Measurements from ENCODE around the gene ZFP90. TPM values are rescaled to one million over a fixed set of nuclear protein-coding genes. Genes with fewer than 3 reads are reported as not detected.
A peak's percentile ranks its signal among the peaks of the same experiment; 100 is the strongest.

The ZFP90 gene
- total RNA-seq, 2 donors from 2014 or later: 27.2 to 30.3 TPM

DNA sequence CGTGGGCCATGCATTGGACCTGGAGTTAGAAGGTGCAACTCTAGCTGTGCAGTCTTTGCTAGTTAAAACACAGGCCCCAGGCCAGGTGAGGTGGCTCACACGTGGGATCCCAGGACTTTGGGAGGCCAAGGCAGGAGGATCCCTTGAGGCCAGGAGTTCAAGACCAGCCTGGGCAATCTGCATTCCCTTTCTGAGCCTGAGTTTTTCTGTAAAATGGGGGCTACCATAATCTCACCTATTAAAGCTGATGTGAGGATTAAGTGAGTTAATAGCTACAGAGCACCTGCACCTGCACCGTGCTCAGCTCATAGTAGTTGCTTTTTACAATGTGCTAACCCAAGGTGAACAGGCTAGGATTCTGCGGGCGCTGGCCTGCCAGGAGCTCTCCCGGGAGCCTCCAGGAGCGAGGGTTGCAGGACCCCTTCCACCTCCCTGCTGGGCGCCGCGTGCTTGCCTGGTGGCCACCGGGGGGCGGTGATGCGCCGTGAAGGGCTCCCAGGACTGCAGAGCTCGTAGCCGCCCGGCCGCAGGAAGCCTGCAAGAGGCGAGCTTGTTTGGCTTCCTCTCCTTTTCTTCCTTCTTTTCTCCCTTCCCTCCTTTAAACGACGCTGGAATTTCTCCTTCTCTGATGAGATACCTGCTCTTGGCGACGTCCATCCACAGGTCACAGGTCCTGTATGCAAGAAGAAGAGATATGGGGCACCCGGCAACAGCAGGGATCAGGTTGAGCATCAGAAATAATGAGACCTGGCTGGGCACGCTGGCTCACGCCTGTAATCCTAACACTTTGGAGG is 51.3 kb downstream of the ZFP90 start:
- Histone ChIP-seq H3K27me3 (replicated peaks; ENCODE audit: insufficient read depth) (no peaks in the 10 kb centered on the region), H3K9me3 (no peaks in the 10 kb centered on the region), H3K4me3 (no peak overlapping the region), H3K4me1 (replicated peaks) (no peaks in the 10 kb centered on the region), H3K36me3 (no peaks in the 10 kb centered on the region), H3K27ac (no peak overlapping the region)
- intact Hi-C loops (cut with DNase I): loop anchor here (5.0 to 10.0 kb wide), 3 partner anchors 63 to 537 kb away; no protein-coding TSS in a partner anchor
- TF ChIP-seq POLR2AphosphoS5 (IDR thresholded peaks at IDR 0.05) (peak; percentile 33), CTCF (IDR thresholded peaks at IDR 0.05) (peak; percentile 32 to 85 (median 68)), POLR2A (IDR thresholded peaks at IDR 0.05) (no peak)
- WGBS: 11% methylated on average over 26 of the region's 26 CpGs
- DNase-seq (ENCODE audit: low spot score): peak; percentile 63

DNA sequence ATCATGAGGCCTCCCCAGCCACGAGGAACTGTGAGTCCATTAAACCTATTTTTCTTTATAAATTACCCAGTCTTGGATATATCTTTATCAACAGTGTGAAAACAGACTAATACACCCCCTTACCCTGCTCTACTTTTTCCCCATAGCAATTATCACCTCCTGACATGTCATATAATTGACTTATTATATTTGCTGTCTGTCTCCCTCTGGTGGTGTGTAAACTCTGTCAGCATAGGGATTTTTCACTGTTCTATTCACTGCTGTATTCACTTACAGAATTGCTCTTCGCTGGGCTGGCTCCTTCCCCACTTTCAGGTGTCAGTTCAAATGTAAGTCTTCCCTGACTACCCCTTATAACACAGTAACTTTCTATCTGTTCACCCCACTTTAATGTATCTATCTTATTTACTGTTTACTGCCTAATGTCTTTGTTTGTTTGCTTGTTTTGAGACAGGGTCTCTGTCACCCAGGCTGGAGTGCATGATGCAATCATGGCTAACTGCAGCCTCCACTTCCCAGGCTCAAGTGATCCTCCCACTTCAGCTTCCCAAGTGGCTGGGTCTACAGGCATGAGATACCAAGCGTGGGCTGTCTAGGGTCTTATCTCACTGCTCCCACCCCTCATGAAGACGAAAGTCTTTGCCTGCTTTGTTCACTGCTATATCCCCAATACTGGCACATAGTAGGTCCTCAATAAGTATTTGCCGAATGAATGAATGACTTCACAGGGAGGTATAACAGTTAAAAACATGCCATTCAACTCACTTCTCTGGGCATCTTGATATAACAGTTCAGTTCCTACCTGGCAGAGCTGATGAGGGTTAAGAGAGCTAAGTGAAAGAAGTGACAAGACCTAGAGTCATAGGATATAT is 53.6 kb downstream of the ZFP90 start:
- DNase-seq (ENCODE audit: low spot score): no peak
- Histone ChIP-seq H3K36me3 (no peaks in the 10 kb centered on the region), H3K9me3 (no peaks in the 10 kb centered on the region), H3K27ac (no peak overlapping the region), H3K4me1 (replicated peaks) (no peaks in the 10 kb centered on the region), H3K27me3 (replicated peaks; ENCODE audit: insufficient read depth) (no peaks in the 10 kb centered on the region), H3K4me3 (no peak overlapping the region)
- 92% methylated on average over 5 of the region's 5 CpGs for WGBS
- intact Hi-C loops (cut with DNase I): loop anchor here (5.0 to 10.0 kb wide), 3 partner anchors 65 to 535 kb away; no protein-coding TSS in a partner anchor
- TF ChIP-seq POLR2AphosphoS5 (IDR thresholded peaks at IDR 0.05): no peak
- no peak for TF ChIP-seq POLR2A (IDR thresholded peaks at IDR 0.05)
- TF ChIP-seq CTCF (IDR thresholded peaks at IDR 0.05): peak in 1 of 4 experiments; percentile 27

- no peak for TF ChIP-seq POLR2AphosphoS5 (IDR thresholded peaks at IDR 0.05)
- TF ChIP-seq POLR2A (IDR thresholded peaks at IDR 0.05): no peak
- no peak for TF ChIP-seq CTCF (IDR thresholded peaks at IDR 0.05)
- Histone ChIP-seq H3K4me3 (no peak overlapping the region), H3K27ac (no peak overlapping the region), H3K36me3 (no peaks in the 10 kb centered on the region), H3K9me3 (no peaks in the 10 kb centered on the region), H3K4me1 (replicated peaks) (no peaks in the 10 kb centered on the region), H3K27me3 (replicated peaks; ENCODE audit: insufficient read depth) (no peaks in the 10 kb centered on the region)
- no peak for DNase-seq (ENCODE audit: low spot score)
- intact Hi-C loops (cut with DNase I): loop anchor here (10.0 kb wide), 1 partner anchor 109 kb away; no protein-coding TSS in a partner anchor
- 85% methylated on average over 6 of the region's 6 CpGs for WGBS
Observed at GRCh38 chr16:68596266-68596665, 57.2 kb downstream of the ZFP90 start.

DNA sequence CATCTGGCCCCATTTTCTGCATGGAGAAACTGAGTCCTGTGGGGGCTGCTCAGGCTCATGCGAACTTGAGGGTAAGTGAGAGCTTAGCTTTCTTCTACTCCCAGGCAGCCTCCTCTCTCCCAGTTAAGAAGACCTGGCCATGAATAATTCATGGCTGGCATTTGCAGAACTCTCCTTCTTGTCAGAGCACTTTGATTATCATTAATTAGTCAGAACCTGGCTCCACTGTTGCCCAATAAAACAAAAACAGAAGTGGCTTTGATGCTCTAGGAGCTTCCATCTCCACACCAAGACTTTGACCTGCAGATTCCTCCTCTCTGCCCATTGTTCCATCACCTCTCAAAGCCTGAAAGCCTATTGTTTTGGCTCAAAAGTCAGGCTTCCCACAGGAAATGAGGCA is 60.5 kb downstream of the ZFP90 start:
- 100% methylated on average over 1 of the region's 1 CpG for WGBS
- H3K4me3 ChIP-seq: no peak overlapping the region
- no peaks in the 10 kb centered on the region for H3K4me1 ChIP-seq (replicated peaks)
- DNase-seq (ENCODE audit: low spot score): no peak
- H3K27ac ChIP-seq: no peak overlapping the region
- H3K27me3 ChIP-seq (replicated peaks; ENCODE audit: insufficient read depth): no peaks in the 10 kb centered on the region
- intact Hi-C loops (cut with DNase I): loop anchor here (10.0 kb wide), 1 partner anchor 105 kb away; no protein-coding TSS in a partner anchor
- no peaks in the 10 kb centered on the region for H3K36me3 ChIP-seq
- TF ChIP-seq POLR2AphosphoS5 (IDR thresholded peaks at IDR 0.05) (no peak), POLR2A (IDR thresholded peaks at IDR 0.05) (no peak), CTCF (IDR thresholded peaks at IDR 0.05) (no peak)
- no peaks in the 10 kb centered on the region for H3K9me3 ChIP-seq
